Stimulated activated CD8-positive, alpha-beta memory T cell treated with anti-CD3 and anti-CD28 coated beads, Interleukin-12 subunit alpha, Interleukin-12 subunit beta, amount 100 ng/mL, for 1 hour (primary cell): ENCODE results near the gene LCOR.

Experiments
- DNase-seq: peaks from one replicate; pipeline ENCODE4 v3.0.0-alpha.2; 2020; ENCODE audit warnings: low read depth

LCOR gene

DNA sequence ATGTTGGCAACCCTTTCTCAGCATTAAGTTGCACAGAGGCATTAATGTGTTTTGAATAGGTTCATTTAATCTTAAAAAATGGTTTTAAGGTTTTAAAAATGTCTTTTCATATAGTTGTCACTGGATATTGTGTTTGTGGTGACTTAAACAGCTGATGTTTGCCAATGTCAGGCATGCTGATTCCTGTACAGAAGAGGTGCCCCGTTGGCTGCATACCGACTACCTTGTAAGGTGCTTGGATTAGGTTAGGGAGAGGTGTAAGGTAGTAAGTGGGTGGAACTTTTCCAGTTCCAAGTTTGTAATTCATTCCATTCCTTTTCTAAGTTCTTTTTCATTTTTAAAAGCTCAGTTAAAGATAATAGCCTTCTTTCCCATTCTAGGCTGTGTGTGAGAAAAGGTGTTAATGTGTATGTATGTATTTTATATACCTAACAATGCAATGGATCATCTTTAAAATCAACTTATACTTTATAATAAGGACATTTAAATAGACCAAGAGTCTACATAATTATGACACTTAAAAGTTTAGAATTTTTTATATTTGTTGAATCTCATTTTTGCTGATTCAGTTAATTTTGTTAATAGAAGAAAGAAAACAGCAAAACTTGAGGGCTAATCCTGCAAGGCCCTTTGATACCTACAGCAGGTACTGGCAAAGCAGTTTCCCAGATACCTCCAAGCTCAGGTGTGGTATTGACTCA lies 155.2 kb downstream of the LCOR start:
- DNase-seq, result no peak

DNA sequence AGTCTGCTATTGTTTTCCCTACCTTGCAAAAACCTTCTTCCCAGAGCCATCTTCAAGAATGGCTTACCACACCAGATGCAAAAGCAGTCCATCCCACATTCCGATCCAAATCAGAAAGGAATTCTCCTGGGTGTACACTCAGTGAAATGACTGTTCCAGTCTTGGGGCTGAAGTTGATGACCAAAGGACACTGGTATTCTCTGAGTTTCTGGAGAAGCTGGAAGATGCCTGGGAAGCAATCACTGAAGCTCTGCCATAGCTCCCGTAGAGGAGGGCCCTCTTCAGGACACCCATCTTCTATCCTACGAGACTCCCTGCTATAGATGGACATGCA lies 155.7 kb downstream of the LCOR start:
- DNase-seq, result no peak

DNA sequence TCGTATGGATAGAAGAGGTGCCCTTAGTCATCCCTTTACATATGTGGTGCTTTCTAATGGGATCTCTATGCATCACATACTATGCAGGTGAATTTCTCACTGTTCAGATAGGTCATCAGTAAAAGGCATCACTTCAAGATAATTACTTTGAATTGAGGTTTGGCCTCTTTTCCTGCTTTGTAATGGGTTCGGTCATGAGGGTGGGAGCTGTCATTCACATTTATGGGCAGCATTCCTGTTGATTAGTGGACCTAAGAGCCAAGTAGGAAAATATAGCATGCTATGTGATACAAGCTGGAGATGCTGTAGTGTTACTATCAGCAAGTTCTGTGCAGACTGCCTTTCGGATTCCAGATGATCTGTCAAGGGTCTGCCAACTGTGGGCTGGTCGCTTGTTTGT lies 156.3 kb downstream of the LCOR start:
- DNase-seq, result no peak

DNA sequence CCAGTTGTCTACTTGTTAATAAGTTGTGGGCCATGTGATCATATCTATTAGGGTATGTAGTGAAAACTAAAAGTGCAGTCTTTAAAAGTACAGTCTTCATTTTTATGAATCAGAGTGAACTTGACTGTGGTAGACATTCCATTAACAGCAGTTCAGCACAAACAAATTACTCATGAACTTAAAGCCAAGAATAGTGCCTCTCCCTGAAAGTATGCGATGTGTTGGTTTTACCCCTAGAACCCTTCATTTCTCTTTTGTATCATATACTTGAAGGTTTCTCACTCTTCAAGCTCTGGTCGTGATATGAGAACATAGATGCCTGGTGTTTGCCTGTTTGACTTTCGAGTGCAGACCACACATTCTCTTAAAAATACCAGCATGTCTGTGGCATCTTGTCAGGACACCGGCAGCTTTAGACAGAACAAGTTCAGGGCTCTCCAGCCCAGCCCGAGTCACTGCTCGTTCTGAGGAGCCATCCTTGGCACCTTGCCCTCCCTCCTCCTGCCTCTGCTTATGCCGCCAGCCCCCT lies 159.3 kb downstream of the LCOR start:
- no peak for DNase-seq

DNA sequence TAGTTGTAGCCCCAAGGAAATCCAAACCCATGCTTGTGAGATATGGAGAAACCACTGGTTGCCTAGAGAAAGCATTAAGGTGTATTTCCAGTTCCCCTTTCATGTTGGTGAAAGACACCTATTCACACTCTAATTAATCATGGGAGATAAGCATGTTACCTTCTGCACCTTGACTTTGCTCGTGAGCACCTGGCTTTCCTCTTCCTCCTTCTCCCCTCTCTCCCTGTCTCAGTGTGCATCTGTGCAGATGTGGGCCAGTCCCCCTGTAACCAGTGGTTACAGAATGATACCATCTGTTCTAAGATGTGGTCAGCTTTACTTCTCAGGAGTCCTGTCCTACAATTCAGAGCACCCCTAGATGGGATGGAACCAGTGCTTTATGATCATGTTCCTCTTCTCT lies 160.6 kb downstream of the LCOR start:
- no peak for DNase-seq

DNA sequence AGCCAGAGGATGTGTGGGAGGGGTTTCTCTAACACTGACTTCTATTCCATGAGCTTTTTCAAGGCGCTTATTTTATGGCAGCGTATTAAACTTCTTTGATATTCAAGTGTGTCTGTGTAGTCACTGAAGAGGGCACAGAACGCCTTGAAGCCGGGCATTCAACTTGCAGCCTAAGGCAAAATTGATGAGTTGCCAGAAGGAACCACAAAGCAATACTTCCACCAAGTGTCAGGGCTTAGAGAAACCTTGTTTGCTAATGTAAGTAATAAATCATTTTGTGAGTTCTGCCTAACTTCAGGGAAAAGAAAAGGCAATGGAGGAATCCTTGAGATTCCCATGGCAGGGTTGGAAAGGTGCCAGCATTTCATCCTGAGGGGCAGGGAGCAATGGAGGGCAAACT lies 163.8 kb downstream of the LCOR start:
- DNase-seq, result no peak

DNA sequence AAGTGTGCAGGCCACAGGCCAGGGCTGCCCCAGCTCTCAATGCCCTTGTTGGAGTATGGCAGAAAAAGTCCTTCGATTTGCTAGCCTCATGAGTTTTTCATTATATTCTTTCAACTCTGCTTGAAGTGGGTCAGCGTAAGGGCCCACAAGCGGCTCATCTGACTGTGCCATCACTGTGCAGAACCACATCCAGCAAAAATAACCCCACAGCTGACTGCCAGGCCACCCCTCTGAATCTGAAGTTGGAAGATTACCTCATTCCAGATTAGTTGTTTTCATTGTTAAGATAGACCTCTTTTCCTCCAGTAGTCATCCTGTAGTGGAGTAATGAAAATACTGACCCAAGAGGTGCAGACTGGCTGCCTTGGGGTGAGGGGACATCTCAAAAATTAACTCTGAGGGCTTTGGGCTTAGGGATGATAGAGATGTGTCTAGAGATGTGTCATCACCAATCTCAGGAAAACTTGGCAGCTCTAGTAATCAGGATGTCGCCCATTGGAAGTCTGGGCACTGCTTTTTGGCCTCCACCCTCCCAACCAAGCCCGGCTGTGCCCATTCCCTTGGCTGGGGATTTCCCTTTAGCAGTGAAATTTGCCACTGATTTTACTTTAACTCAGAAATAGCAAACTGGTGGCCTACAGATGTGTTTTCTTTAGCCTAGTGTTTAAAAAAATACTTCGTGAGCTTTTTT lies 164.3 kb downstream of the LCOR start:
- no peak for DNase-seq

DNA sequence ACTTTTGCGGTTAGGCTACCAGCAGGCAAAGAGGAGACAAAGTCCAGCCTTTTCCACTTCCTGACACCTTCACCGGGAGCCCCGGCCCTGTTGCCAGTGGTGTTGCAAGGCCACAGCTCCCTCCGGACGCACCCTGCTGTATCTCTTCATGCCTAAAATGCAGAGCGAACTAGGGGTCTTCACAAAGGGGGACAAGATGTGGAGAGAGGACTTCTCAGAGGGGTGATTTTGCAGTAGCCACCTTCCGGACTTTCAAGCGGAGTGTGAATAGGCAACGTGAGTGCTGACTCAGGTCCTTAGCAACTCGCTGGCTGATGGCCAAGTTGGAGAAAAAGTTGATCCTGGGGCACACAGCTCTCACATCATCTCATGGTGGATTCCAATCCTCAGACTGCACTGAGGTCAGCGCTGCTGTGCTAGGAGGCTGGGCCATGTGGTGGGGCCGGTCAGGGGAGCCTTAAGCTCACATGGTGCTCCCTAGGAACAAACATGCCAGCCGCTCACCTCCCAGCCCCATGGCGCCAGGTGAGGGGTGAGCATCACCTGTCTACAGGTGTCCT lies 166.3 kb downstream of the LCOR start:
- no peak for DNase-seq

DNA sequence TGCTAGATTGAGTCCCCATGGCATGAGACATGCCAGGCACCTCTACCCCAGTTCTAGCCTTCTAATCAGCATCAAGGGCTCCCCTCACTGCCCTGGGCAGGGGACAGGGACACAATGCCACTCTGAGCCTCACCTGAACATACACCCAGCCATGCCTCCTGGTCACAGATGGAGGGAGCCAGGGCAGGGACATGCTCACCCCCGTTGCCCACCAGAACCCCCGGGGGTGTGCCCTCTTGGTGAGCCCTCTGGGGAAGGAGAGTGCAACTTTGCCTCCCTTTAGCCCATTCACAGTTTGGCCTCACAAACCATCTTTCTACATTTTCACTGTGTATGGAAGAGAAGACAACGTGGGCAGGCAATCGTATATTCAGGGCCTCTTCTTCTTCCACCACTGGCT lies 167.2 kb downstream of the LCOR start:
- no peak for DNase-seq

DNA sequence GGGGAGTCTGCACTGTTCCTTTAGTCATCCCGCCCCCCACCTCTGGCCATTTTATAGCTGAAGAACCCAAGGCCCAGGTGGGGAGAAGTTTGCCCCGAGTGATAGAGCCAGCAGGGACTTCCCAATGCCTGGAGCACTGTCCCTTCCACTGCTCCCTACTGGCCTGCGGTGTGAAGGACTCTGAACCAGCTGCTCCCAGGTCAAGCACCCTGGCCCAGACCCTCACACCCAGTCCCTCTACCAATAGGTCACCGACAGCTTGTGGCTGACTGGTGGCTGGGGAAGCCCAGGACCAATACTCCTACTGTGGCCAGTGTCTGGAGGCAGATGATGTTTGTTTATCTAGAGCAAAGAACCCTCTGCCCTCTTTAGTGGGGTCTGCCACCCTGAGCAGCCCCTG lies 167.9 kb downstream of the LCOR start:
- DNase-seq, result no peak

DNA sequence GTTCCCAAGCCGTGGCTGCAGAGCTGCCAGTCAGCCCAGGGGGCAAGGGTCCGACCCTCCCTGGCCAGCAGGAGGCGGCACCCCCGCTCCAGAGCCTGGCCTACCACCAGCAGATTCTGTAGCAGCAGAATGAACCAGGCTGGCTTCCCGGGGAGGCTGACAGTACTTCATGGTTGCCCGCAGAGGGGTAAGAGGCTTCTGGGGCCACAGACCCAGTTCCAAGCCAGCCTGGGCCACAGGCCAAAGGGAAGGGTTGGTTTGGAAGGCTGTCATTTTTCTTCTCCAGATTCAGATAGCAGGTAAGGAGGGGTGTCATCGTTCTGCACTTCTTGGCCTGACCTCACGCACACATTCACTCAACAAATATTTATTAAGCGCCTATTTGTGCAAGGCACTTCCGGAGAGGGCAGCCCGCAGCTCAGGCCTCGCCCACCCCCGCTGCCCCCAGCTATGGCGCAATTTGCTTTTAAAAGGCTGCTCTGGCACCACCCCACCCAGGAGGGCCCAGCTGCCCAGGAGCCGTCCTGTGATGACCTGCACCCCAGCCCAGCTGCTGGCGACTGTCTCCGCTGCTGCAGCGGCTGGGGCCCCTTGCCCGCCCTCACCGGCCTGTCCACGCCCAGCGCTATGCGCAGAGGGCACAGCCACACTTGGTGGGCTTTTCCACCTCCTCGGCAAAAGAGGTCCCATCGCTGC lies 168.5 kb downstream of the LCOR start:
- DNase-seq, result no peak

DNA sequence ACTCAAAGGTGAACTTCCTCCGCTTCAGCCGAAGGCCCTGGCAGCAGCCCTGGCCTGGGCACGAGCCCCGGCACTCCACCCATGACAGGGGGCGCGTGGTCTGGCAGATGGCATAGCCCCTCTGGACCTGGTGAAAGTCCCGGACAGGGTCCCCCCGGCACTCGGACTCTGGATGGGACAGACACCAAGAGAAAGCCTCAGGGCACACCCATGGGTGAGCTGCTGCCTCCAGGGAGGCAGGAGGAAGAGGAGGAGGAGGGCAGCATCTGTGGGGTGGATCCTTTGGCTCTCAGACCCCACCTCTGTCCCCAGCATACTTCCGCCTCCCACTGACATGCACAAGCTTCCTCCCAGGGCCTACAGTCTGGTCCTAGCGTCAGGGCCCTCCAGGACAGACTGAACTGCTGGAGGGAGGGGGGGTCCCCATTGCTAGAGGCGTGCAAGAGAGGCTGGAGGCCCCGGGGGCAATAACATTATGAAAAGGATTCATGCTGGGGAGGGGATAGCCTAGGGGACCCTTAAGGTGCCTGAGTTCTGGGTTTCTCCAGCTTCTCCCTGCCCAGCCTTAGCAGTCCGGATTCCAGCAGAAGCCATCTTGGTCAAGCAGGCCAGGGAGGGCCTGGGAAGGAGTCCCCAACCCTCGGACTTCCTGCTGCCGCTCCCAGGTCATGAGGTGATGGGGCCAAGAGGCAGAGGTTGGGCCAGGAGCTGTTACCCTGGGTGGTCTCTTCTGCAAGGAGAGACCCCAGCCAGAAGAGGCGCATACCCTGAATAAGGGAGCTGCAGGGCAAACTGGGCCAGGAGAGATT lies 169.3 kb downstream of the LCOR start:
- no peak for DNase-seq

DNA sequence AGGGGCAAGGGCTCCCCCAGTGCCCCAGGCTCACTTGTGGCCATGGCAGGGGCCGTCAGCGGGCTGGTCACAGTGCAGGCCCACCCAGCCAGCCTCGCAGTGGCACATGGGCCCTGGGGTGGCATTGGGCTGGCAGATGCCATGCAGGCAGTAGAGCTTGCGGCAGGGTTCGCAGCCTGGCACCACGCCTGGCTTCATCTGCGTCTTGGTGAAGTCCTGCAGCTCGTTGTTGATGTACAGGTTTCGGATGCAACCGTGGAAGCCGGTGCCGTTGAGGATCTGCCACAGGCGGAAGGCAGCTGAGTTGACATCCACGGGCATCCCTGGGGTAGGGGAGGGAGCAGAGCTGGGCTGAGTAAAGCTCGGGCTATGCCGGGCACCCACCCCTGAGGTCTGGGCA lies 170.6 kb downstream of the LCOR start:
- no peak for DNase-seq

DNA sequence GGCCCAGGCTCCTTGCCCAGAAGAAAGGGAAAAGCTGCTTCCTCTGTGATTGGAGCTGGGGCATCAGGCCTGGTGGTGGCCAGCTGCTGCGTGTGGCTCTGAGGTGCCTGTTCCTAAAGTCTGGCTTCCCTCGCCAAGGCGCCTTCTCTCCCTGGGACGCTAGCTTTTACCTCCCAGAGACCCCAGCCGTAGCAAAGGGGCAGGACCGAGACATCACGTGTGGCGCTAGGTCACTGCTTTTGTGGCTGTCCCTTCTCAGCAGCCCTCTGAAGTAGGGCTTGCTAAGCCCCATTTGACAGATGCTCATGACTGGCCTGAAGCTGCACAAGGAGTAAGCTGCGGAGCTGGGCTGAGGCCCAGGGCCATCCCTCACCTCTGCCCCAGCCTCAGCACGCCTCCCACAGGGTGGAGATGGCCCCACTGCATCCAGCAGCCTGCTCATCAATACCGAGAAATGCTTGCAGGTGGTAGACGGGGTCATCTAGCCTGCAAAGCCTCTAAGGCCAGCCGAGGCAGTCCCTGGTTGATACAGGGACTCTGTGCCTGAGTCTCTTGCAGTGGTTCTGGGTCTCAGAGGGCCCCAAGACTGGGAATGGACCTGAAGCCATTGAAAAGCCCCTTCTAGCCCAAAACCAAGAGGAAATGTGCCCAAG lies 171.2 kb downstream of the LCOR start:
- DNase-seq, result no peak

DNA sequence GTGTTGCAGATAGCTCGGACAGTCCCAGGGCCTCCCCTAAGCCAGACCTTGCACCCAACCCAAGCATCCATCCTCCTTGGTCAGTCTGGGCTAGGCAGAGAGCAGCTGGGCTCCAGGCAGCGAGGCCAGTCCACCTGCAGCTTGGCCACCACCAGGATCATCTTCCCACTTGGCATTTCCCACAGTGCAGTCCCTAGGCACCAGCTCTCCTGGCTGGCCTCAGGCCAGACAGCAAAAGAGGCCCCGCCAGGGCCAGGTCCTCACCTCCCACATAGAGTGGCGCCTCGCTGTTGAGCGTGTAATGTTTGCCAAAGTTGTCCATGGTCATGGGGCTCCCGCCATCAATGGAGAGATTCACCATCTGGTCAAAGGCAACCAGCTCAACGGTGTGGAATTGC lies 171.7 kb downstream of the LCOR start:
- no peak for DNase-seq

DNA sequence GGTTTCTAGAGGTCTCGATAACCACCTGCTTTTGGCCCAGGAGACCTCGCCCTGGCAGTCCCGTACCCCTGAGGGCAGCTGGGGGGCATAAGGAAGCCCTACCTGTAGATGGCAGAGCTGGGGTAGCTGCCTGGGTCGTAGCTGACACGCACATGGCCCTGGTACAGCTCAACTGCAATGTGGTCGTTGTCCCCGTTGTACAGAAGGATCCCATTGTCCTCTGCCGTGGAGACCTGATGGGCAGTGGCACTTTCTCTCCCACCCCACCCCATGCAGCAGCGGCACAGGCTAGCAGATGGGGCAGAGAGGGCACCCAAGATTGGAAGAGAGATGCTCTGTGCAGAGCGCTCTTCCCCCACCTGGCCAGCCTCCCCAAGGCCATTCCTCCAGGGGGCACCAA lies 172.5 kb downstream of the LCOR start:
- DNase-seq, result no peak

DNA sequence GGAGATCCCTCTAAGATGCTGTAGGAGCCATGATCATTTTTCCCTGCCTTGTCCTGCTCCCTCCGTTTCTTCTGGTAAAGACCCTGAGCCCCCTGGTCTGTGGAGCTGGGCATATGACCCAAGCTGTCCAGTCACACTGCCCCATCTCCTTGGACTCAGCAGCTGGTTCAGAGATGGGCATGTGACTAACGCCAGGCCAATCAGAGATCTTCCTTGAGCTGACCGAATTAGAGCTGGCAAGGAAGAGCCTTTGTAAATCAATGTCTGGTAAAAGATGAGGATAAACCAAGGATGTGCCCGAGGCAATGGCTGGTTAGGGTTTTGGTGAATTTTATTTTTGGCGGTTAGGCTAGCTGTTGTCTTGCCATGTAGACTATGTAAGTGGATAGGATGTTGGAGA lies 173.3 kb downstream of the LCOR start:
- DNase-seq, result no peak

DNA sequence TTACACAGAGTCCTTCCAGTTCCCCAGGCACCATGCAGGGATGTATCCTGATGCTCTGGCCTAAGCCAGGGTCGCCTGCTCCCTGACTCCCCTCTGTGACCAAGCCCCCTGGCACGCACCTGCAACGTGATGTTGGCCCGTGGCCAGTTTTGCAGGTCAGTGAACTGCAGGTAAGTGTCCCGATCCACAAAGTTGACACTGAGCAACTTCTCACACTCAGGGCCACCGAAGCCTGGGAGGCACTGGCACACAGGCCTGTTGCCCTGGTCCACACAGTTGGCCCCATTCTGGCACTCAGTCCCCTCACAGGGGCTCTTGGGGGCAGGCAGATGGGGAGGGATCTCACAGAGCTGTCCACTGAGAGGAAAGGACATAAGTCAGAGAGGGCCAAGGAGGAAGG lies 174.3 kb downstream of the LCOR start:
- DNase-seq, result no peak

DNA sequence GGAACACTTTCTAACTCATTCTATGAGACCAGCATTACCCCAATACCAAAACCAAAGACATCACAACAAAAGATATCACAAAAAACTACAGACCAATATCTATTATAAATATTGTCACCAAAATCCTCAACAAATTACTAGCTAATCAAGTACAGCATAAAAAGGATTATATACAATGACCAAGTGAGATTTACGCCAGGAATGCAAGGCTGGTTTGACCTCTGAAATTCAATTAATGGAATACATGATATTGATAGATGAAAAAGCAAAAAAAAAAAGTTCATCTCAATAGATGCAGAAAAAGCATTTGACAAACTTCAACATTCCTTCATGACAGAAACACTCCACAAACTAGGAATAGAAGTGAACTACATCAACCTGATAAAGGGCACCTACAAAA lies 175.3 kb downstream of the LCOR start:
- no peak for DNase-seq

DNA sequence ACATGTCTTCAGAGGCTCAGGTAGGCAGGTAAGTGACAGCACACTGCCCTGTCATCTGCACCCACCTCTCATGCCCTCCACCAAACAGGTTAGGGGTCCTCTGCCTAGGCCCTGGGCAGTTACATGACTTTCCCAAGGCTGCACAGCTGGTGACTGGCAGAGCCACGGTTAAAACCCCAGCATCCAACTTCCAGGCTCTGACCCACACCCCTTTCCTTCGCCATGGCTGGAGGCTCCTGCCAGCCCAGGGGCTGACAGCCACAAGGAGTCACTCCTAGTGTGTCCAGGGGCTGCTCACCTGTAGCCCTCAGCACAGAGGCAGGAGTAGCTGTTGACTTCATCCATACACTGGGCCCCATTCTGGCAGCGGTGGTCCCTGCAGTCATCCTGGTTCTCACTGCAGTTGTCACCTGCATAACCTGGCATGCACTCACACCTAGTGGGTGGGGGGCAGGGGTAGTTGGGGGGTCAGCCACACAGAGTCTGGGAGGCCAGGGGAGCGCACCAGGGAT lies 178.7 kb downstream of the LCOR start:
- no peak for DNase-seq

DNA sequence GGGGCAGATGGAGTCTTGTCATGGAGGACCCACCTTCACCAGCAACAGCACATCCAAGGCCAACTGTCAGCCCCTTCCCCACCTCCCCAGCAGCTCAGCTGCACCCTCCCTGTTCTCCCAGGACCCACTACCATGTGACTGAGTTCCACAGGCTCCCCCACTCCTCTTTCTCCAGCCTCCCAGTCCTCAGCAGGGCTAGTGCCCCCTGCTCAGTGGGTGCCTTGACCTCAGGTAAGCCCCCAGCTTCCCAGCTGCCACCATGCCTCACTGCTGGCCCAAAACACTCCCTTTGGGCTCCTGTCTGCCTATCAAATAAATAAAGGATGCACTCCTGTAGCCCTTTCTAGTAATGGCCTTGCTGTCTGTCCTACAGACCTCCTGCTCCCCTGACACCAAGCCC lies 179.3 kb downstream of the LCOR start:
- no peak for DNase-seq
